Hair follicular keratinocyte (primary cell): ENCODE data around the gene TM9SF1. TPM values are rescaled to one million over a fixed set of nuclear protein-coding genes. Genes with fewer than 3 reads are reported as not detected.

Experiments
- total RNA-seq: library from RNA; depleted of rRNA; stranded (reverse); fragments of >200 nt; gene quantifications from 2 replicates; pipeline ENCODE4 v1.2.3, GENCODE V29; 2015

TM9SF1 gene
- total RNA-seq, 1 donor from 2014 or later = 45.7 TPM

Other genes with a start within 250 kb of the TM9SF1 start
- 41.8 and 51.1 TPM in 2 replicates for gene DHRS4, start 241.7 kb downstream of the TM9SF1 start, total RNA-seq
- gene DHRS4L2, start 206.5 kb downstream of the TM9SF1 start, total RNA-seq = 15.7 and 18.7 TPM in 2 replicates
- 0.08 TPM in 1 of 2 replicates, not detected in the other for gene CARMIL3, start 143.4 kb downstream of the TM9SF1 start, total RNA-seq
- not detected in 2 replicates for gene CPNE6, start 123.9 kb downstream of the TM9SF1 start, total RNA-seq
- gene PCK2, start 101.1 kb downstream of the TM9SF1 start, total RNA-seq = 40.7 and 91.5 TPM in 2 replicates
- 46.7 and 48.0 TPM in 2 replicates for gene DCAF11, start 80.7 kb downstream of the TM9SF1 start, total RNA-seq
- gene NRL, start 80.5 kb downstream of the TM9SF1 start, total RNA-seq = 1.2 and 2.2 TPM in 2 replicates
- gene FITM1, start 64.8 kb downstream of the TM9SF1 start, total RNA-seq = not detected in 2 replicates
- 167 and 202 TPM in 2 replicates for gene PSME1, start 59.2 kb downstream of the TM9SF1 start, total RNA-seq
- 22.3 and 37.2 TPM in 2 replicates for gene EMC9, start 53.9 kb downstream of the TM9SF1 start, total RNA-seq
- 109 and 116 TPM in 2 replicates for gene PSME2, start 48.8 kb downstream of the TM9SF1 start, total RNA-seq
- gene RNF31, start 47.9 kb downstream of the TM9SF1 start, total RNA-seq = 24.4 and 30.7 TPM in 2 replicates
- 22.3 and 67.3 TPM in 2 replicates for gene IRF9, start 34.2 kb downstream of the TM9SF1 start, total RNA-seq
- gene REC8, start 23.4 kb downstream of the TM9SF1 start, total RNA-seq = 6.1 and 6.7 TPM in 2 replicates
- gene IPO4, start 6.6 kb downstream of the TM9SF1 start, total RNA-seq = 42.4 and 82.5 TPM in 2 replicates
- 0.87 TPM in 1 of 2 replicates, not detected in the other for gene TSSK4, start 10.3 kb upstream of the TM9SF1 start, total RNA-seq
- 50.4 and 54.0 TPM in 2 replicates for gene CHMP4A, start 18.0 kb upstream of the TM9SF1 start, total RNA-seq
- 11.4 and 18.3 TPM in 2 replicates for gene MDP1, start 20.6 kb upstream of the TM9SF1 start, total RNA-seq
- 249 and 288 TPM in 2 replicates for gene NEDD8, start 36.9 kb upstream of the TM9SF1 start, total RNA-seq
- gene GMPR2, start 37.5 kb upstream of the TM9SF1 start, total RNA-seq = 72.9 and 86.9 TPM in 2 replicates
- gene TINF2, start 47.2 kb upstream of the TM9SF1 start, total RNA-seq = 63.4 and 72.7 TPM in 2 replicates
- gene TGM1, start 67.7 kb upstream of the TM9SF1 start, total RNA-seq = 10.5 and 19.3 TPM in 2 replicates
- 51.2 and 83.1 TPM in 2 replicates for gene RABGGTA, start 76.2 kb upstream of the TM9SF1 start, total RNA-seq
- 39.3 and 76.7 TPM in 2 replicates for gene DHRS1, start 104.3 kb upstream of the TM9SF1 start, total RNA-seq
- 13.9 and 18.4 TPM in 2 replicates for gene NOP9, start 104.4 kb upstream of the TM9SF1 start, total RNA-seq
- 3.2 and 4.1 TPM in 2 replicates for gene CIDEB, start 112.5 kb upstream of the TM9SF1 start, total RNA-seq
- gene LTB4R2, start 114.7 kb upstream of the TM9SF1 start, total RNA-seq = 37.0 and 42.9 TPM in 2 replicates
- gene LTB4R, start 116.1 kb upstream of the TM9SF1 start, total RNA-seq = 14.0 and 20.1 TPM in 2 replicates
- 0.23 and 0.34 TPM in 2 replicates for gene ADCY4, start 139.6 kb upstream of the TM9SF1 start, total RNA-seq
- gene RIPK3, start 144.6 kb upstream of the TM9SF1 start, total RNA-seq = 5.4 and 8.0 TPM in 2 replicates
- gene NFATC4, start 172.7 kb upstream of the TM9SF1 start, total RNA-seq = 2.9 and 7.1 TPM in 2 replicates
- 2.7 and 3.8 TPM in 2 replicates for gene NYNRIN, start 203.6 kb upstream of the TM9SF1 start, total RNA-seq
- gene CBLN3, start 234.2 kb upstream of the TM9SF1 start, total RNA-seq = 0.11 and 0.31 TPM in 2 replicates
- gene KHNYN, start 234.5 kb upstream of the TM9SF1 start, total RNA-seq = 48.7 and 55.9 TPM in 2 replicates
- gene SDR39U1, start 247.3 kb upstream of the TM9SF1 start, total RNA-seq = 11.9 and 17.7 TPM in 2 replicates